ENCODE measurements around the gene ZNF236.
"Not testable (repeated sequence)": the region's sequence is repeated elsewhere in the genome, so short reads cannot be mapped to it uniquely, and the experiment has no call there.

ZNF236 gene

GRCh38 chr18:76822506-76823160 is at the start of gene ZNF236:
Gene ZNF236 (plus strand): TSS chr18:76822557. CDS start chr18:76822608, 51 bp downstream.
- DNase-seq (ENCODE audit: low read depth) = no peak
- no peak for TF ChIP-seq CTCF (IDR thresholded peaks at IDR 0.05; ENCODE audit: control insufficient read depth, extremely low read depth, insufficient read depth)
- peak within 1 kb of the TSS; percentile 77 for H3K4me3 ChIP-seq (ENCODE audit: low read depth, low read length)

- DNase-seq (ENCODE audit: low read depth) = no peak
- H3K4me3 ChIP-seq (ENCODE audit: low read depth, low read length) = no peak overlapping the region
- TF ChIP-seq CTCF (IDR thresholded peaks at IDR 0.05; ENCODE audit: control insufficient read depth, extremely low read depth, insufficient read depth) = no peak
Observed at GRCh38 chr18:76772665-76773064, 49.7 kb upstream of the ZNF236 start.

- not testable (repeated sequence) for H3K4me3 ChIP-seq (ENCODE audit: low read depth, low read length); DNase-seq (ENCODE audit: low read depth)
Observed at GRCh38 chr18:76777036-76777435, 45.3 kb upstream of the ZNF236 start.

GRCh38 chr18:76783786-76784484 is 38.4 kb upstream of the ZNF236 start:
- no peak for TF ChIP-seq CTCF (IDR thresholded peaks at IDR 0.05; ENCODE audit: control insufficient read depth, extremely low read depth, insufficient read depth)
- no peak overlapping the region for H3K4me3 ChIP-seq (ENCODE audit: low read depth, low read length)
- DNase-seq (ENCODE audit: low read depth) = no peak

GRCh38 chr18:76785872-76786271 is 36.5 kb upstream of the ZNF236 start:
- no peak overlapping the region for H3K4me3 ChIP-seq (ENCODE audit: low read depth, low read length)
- no peak for DNase-seq (ENCODE audit: low read depth)
- TF ChIP-seq CTCF (IDR thresholded peaks at IDR 0.05; ENCODE audit: control insufficient read depth, extremely low read depth, insufficient read depth) = no peak

- DNase-seq (ENCODE audit: low read depth) = no peak
- H3K4me3 ChIP-seq (ENCODE audit: low read depth, low read length) = no peak overlapping the region
- TF ChIP-seq CTCF (IDR thresholded peaks at IDR 0.05; ENCODE audit: control insufficient read depth, extremely low read depth, insufficient read depth) = no peak
Observed at GRCh38 chr18:76788571-76789317, 33.6 kb upstream of the ZNF236 start.

- DNase-seq (ENCODE audit: low read depth) = no peak
- no peak for TF ChIP-seq CTCF (IDR thresholded peaks at IDR 0.05; ENCODE audit: control insufficient read depth, extremely low read depth, insufficient read depth)
- no peak overlapping the region for H3K4me3 ChIP-seq (ENCODE audit: low read depth, low read length)
Observed at GRCh38 chr18:76791106-76791505, 31.3 kb upstream of the ZNF236 start.

Data from LNCaP clone FGC (cell line).